Measurements from ENCODE around the gene ZNF326. TPM values are rescaled to one million over a fixed set of nuclear protein-coding genes. Genes with fewer than 3 reads are reported as not detected.
"Not testable (repeated sequence)": the region's sequence is repeated elsewhere in the genome, so short reads cannot be mapped to it uniquely, and the experiment has no call there.

ZNF326 gene
- total RNA-seq, 2 experiments from 2014 or later, result 56.2 to 58.7 TPM

DNA sequence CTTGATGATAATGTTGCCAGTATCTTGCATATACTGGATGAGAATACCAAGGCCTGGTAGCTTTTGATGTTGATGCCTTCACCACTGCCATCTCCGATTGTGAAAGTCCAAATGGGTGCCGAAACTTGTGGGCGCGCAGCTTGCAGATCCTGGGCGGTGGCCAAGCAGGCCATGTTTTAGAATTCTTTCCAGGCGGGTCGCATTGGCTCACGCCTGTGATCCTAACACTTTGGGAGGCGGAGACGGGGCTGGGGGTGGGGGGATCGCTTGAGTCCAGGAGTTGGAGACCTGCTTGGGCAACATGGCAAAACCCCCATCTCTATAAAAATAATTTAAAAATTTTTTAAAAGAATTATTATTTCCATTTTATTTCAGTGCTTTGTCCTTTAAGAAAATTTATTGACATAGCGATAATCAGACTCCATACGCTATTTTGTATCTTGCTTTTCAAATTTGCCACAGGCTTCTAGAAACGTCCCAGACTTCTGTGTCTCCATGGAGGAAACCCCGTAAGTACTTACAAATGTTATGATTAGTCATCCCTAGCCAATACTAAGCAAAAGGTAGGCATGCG, 592 bp upstream of the ZNF326 start:
- CTCF ChIA-PET, result interaction anchor here (1.6 kb wide), 1 partner anchor 189 kb away, joined by 3 read pairs; no protein-coding TSS in a partner anchor
- peak overlapping the region; percentile 89 for H3K4me3 ChIP-seq (ENCODE audit: low read length)
- peaks cover 17% of the 10 kb centered on the region for H3K4me1 ChIP-seq (ENCODE audit: insufficient read depth, low read length)
- POLR2A ChIA-PET, result interaction anchor here (0.9 to 1.4 kb wide), 4 partner anchors 8 to 1103 kb away, joined by 3 to 8 read pairs (median 4); partner anchors contain the start of genes GTF2B and LRRC8D
- H3K9me3 Mint-ChIP-seq, result no peaks in the 10 kb centered on the region
- H3K27me3 ChIP-seq (ENCODE audit: control insufficient read depth in 1 of 2, insufficient read depth in 2 of 2, low read length in 2 of 2), result no peaks in the 10 kb centered on the region
- H3K4me1 Mint-ChIP-seq (ENCODE audit: low read depth), result peaks cover 40% of the 10 kb centered on the region
- TF ChIP-seq, protein P1, sequence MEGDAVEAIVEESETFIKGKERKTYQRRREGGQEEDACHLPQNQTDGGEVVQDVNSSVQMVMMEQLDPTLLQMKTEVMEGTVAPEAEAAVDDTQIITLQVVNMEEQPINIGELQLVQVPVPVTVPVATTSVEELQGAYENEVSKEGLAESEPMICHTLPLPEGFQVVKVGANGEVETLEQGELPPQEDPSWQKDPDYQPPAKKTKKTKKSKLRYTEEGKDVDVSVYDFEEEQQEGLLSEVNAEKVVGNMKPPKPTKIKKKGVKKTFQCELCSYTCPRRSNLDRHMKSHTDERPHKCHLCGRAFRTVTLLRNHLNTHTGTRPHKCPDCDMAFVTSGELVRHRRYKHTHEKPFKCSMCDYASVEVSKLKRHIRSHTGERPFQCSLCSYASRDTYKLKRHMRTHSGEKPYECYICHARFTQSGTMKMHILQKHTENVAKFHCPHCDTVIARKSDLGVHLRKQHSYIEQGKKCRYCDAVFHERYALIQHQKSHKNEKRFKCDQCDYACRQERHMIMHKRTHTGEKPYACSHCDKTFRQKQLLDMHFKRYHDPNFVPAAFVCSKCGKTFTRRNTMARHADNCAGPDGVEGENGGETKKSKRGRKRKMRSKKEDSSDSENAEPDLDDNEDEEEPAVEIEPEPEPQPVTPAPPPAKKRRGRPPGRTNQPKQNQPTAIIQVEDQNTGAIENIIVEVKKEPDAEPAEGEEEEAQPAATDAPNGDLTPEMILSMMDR (IDR thresholded peaks at IDR 0.05), result no peak
- H3K36me3 Mint-ChIP-seq (ENCODE audit: low read depth), result peaks cover 23% of the 10 kb centered on the region
- no peaks in the 10 kb centered on the region for H3K27me3 Mint-ChIP-seq
- H3K27ac ChIP-seq (ENCODE audit: low read depth in 1 of 2, low read length in 2 of 2), result peak overlapping the region in 1 of 2 donors; percentile 70
- peak in 1 of 14 experiments; percentile 33 for DNase-seq
- peaks cover 3% of the 10 kb centered on the region for H3K36me3 ChIP-seq (ENCODE audit: insufficient read depth, low read length)
- intact Hi-C loops (cut with DNase I, micrococcal nuclease), result loop anchor here in 1 of 2 experiments (5.0 to 10.0 kb wide), 3 partner anchors 362 to 1310 kb away; partner anchors contain the start of genes GTF2B, LRRC8C and PKN2
- no peak for ATAC-seq (ENCODE audit: poor library complexity)
- peak overlapping the region; percentile 93 for H3K4me3 Mint-ChIP-seq
- peak overlapping the region; percentile 95 for H3K27ac Mint-ChIP-seq
- H3K9me3 ChIP-seq (ENCODE audit: control insufficient read depth in 1 of 2, insufficient read depth in 1 of 2, low read length in 2 of 2), result no peaks in the 10 kb centered on the region

DNA sequence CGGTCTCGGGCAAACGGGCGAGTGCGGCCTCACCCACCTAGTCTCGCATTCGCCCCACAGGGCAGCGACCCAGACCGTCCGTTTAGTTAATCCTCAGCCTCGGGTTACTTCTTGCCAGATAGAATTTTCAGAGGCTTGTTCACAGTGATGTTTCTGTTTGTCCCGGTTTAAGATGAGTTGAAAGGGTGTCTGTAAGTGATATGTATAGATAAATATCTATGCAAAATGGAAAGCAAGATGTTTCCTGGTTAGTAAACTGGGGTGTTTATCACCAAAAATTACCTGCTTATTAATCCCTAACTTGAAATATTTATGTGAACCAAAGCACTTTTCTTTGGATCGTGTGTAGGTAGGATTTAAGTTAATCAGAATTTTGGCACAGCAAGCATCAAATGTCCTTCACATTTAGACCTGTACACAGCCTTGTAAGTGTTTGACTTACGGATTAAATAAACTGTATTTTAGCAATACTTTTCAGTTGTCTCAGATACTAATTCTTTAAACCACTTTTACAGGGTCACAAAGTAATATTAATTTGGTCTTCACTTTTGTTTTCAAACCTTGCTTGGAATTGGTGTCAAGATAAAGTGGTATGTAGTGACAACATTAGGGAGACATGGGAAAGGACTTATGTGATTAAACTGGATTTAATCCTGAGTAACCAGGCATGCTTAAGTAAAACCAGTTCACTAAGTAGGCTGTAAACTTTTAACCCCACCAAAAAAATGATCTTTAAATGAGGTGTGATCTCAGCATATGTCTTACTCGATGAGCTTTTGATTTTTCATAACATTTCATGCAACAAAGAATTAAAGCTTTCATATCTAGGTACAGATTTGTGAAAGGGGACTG, 914 bp downstream of the ZNF326 start:
- Histone ChIP-seq H3K4me3 (ENCODE audit: low read length) (peak overlapping the region; percentile 89), H3K27me3 (ENCODE audit: control insufficient read depth in 1 of 2, insufficient read depth in 2 of 2, low read length in 2 of 2) (no peaks in the 10 kb centered on the region), H3K9me3 (ENCODE audit: control insufficient read depth in 1 of 2, insufficient read depth in 1 of 2, low read length in 2 of 2) (no peaks in the 10 kb centered on the region), H3K36me3 (ENCODE audit: insufficient read depth, low read length) (peaks cover 5% of the 10 kb centered on the region), H3K4me1 (ENCODE audit: insufficient read depth, low read length) (peaks cover 17% of the 10 kb centered on the region), H3K27ac (ENCODE audit: low read depth in 1 of 2, low read length in 2 of 2) (peak overlapping the region; percentile 64 to 70)
- ChIA-PET CTCF (interaction anchor here (1.6 kb wide), 1 partner anchor 191 kb away, joined by 3 read pairs; no protein-coding TSS in a partner anchor), POLR2A (interaction anchor here (0.6 to 1.4 kb wide), 6 partner anchors 9 to 1104 kb away, joined by 3 to 8 read pairs (median 3); partner anchors contain the start of genes GTF2B and LRRC8D)
- peaks cover 53% of the 10 kb centered on the region for H3K4me1 Mint-ChIP-seq (ENCODE audit: low read depth)
- peaks cover 35% of the 10 kb centered on the region for H3K36me3 Mint-ChIP-seq (ENCODE audit: low read depth)
- TF ChIP-seq, protein P1 (IDR thresholded peaks at IDR 0.05), result no peak
- ATAC-seq (ENCODE audit: poor library complexity) (no peak), DNase-seq (no peak)
- peak overlapping the region; percentile 95 for H3K27ac Mint-ChIP-seq
- H3K27me3 Mint-ChIP-seq, result no peaks in the 10 kb centered on the region
- H3K9me3 Mint-ChIP-seq, result no peaks in the 10 kb centered on the region
- intact Hi-C loops (cut with DNase I, micrococcal nuclease), result loop anchor here in 1 of 2 experiments (1.0 to 10.0 kb wide), 2 partner anchors 474 to 1311 kb away; partner anchors contain the start of gene PKN2
- H3K4me3 Mint-ChIP-seq, result peak overlapping the region; percentile 98

DNA sequence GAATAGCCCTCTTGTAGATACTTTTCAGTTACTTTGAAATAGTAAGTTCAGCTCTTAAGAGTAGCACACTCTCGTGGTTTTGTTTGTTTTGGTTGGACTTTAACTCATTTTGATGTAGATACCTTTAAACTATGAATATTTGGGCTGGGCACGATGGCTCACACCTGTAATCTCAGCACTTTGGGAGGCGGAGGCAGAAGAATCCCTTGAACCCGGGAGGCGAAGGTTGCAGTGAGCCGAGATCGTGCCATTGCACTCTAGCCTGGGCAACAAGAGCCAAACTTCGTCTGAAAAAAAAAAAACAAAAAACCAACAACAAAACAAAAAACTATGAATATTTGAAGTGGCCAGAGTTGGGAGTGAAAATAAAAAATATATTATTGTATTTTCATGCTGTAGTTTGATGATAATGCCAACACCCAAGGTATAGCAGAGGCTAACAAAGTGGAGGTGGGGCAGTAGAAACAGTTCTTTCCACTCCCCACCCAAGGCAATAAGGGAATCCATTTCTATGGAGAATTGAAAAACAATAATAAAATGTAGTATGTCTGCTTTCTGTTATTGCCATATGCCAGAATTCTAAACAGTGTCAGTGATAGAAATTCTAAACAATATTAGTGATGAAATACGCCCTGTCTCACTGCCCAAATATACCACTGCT, 1.7 kb downstream of the ZNF326 start:
- Histone ChIP-seq H3K4me1 (ENCODE audit: insufficient read depth, low read length) (peaks cover 17% of the 10 kb centered on the region), H3K4me3 (ENCODE audit: low read length) (no peak overlapping the region), H3K9me3 (ENCODE audit: control insufficient read depth in 1 of 2, insufficient read depth in 1 of 2, low read length in 2 of 2) (no peaks in the 10 kb centered on the region), H3K27me3 (ENCODE audit: control insufficient read depth in 1 of 2, insufficient read depth in 2 of 2, low read length in 2 of 2) (no peaks in the 10 kb centered on the region), H3K36me3 (ENCODE audit: insufficient read depth, low read length) (peaks cover 5% of the 10 kb centered on the region), H3K27ac (ENCODE audit: low read depth in 1 of 2, low read length in 2 of 2) (no peak overlapping the region)
- Mint-ChIP-seq H3K27me3 (no peaks in the 10 kb centered on the region), H3K9me3 (no peaks in the 10 kb centered on the region), H3K27ac (peak overlapping the region; percentile 95), H3K4me3 (peak overlapping the region; percentile 98), H3K4me1 (ENCODE audit: low read depth) (peaks cover 58% of the 10 kb centered on the region), H3K36me3 (ENCODE audit: low read depth) (peaks cover 40% of the 10 kb centered on the region)
- intact Hi-C loops (cut with DNase I, micrococcal nuclease), result loop anchor here in 1 of 2 experiments (10.0 kb wide), 1 partner anchor 1312 kb away; the partner anchor contains the start of gene PKN2
- TF ChIP-seq, protein P1 (IDR thresholded peaks at IDR 0.05), result no peak
- DNase-seq, result no peak
- no peak for ATAC-seq (ENCODE audit: poor library complexity)
- ChIA-PET POLR2A (interaction anchor here (1.0 kb wide), 1 partner anchor 175 kb away, joined by 3 read pairs; the partner anchor contains the start of gene LRRC8D), CTCF (no interaction called here)

DNA sequence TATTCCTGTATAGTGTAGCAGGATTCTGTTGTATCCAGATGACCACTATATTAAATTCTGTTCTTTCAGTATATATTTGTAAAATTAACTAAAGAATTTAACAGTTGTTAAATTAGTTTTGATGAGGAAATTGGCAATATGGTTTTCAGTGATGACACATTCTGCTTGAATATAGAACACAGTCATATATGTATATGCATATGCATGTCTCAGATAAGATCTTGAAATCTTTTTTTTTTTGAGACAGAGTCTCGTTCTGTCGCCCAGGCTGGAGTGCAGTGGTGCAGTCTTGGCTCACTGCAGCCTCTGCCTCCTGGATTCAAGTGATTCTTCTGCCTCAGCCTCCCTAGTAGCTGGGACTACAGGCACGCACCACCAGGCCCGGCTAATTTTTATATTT, 2.2 kb downstream of the ZNF326 start:
- H3K36me3 ChIP-seq (ENCODE audit: insufficient read depth, low read length); ATAC-seq (ENCODE audit: poor library complexity); H3K9me3 Mint-ChIP-seq; CTCF ChIA-PET; DNase-seq; POLR2A ChIA-PET; H3K27me3 Mint-ChIP-seq; H3K9me3 ChIP-seq (ENCODE audit: control insufficient read depth in 1 of 2, insufficient read depth in 1 of 2, low read length in 2 of 2); H3K4me3 ChIP-seq (ENCODE audit: low read length); H3K27ac ChIP-seq (ENCODE audit: low read depth in 1 of 2, low read length in 2 of 2); H3K27me3 ChIP-seq (ENCODE audit: control insufficient read depth in 1 of 2, insufficient read depth in 2 of 2, low read length in 2 of 2): not testable (repeated sequence)
- peaks cover 17% of the 10 kb centered on the region for H3K4me1 ChIP-seq (ENCODE audit: insufficient read depth, low read length)
- Mint-ChIP-seq H3K4me3 (peak overlapping the region; percentile 62), H3K36me3 (ENCODE audit: low read depth) (peaks cover 40% of the 10 kb centered on the region), H3K4me1 (ENCODE audit: low read depth) (peaks cover 58% of the 10 kb centered on the region), H3K27ac (peak overlapping the region; percentile 95)
- intact Hi-C loops (cut with DNase I, micrococcal nuclease), result loop anchor here in 1 of 2 experiments (10.0 kb wide), 1 partner anchor 1312 kb away; the partner anchor contains the start of gene PKN2
